WTC11 (cell line): ENCODE data around the gene KSR2. TPM values are rescaled to one million over a fixed set of nuclear protein-coding genes. Genes with fewer than 3 reads are reported as not detected.

ENCODE experiments used
- ATAC-seq: fragments of 200-7000 bp; cut with Tn5 transposase; 2 replicates; pipeline ENCODE4 v1.10.0; 2021; ENCODE audit warnings: mild to moderate bottlenecking, moderate library complexity
- CTCF ChIA-PET: fragments of 300-600 bp; sonication (Branson Sonifier 250); formaldehyde crosslinking; loops from one replicate; lab custom pipeline; 2021; ENCODE audit warnings: antibody characterized with exemption; lab: Charles Lee
- POLR2A ChIA-PET: fragments of 350-600 bp; sonication (Branson Sonifier 250); formaldehyde crosslinking; loops from one replicate; lab custom pipeline; 2021; ENCODE audit warnings: antibody characterized with exemption; lab: Charles Lee
- DNase-seq: peaks from one replicate; pipeline ENCODE4 v3.0.0; 2021; ENCODE audit warnings: low spot score
- H3K27ac Mint-ChIP-seq: 2 replicates; pipeline ENCODE4 v1.8.0; 2021; ENCODE audit warnings: mixed read lengths
- H3K27me3 Mint-ChIP-seq: 2 replicates; pipeline ENCODE4 v1.8.0; 2021; ENCODE audit warnings: low read depth, mild to moderate bottlenecking, moderate library complexity, mixed read lengths
- H3K36me3 Mint-ChIP-seq: 2 replicates; pipeline ENCODE4 v1.8.0; 2021; ENCODE audit warnings: mixed read lengths
- H3K4me1 Mint-ChIP-seq: 2 replicates; pipeline ENCODE4 v1.8.0; 2022; ENCODE audit warnings: mixed read lengths
- H3K4me3 Mint-ChIP-seq: 2 replicates; pipeline ENCODE4 v1.8.0; 2021; ENCODE audit warnings: mild to moderate bottlenecking, moderate library complexity, mixed read lengths
- H3K9me3 Mint-ChIP-seq: 2 replicates; pipeline ENCODE4 v1.8.0; 2021; ENCODE audit warnings: mixed read lengths
- CTCF ChIP-seq: fragments of 200-600 bp; IDR thresholded peaks from 2 replicates; pipeline ENCODE4 v1.8.0; 2022; ENCODE audit warnings: antibody characterized with exemption
- E2F1 ChIP-seq: sonication (generic); formaldehyde crosslinking; IDR thresholded peaks from 2 replicates; pipeline ENCODE4 v1.8.0; 2022; ENCODE audit warnings: mild to moderate bottlenecking, missing genetic modification reagents
- E2F5 ChIP-seq: sonication (generic); formaldehyde crosslinking; IDR thresholded peaks from 2 replicates; pipeline ENCODE4 v1.8.1; 2022; ENCODE audit warnings: mild to moderate bottlenecking, moderate library complexity, missing genetic modification reagents
- ETV6 ChIP-seq: sonication (generic); formaldehyde crosslinking; IDR thresholded peaks from 2 replicates; pipeline ENCODE4 v1.8.1; 2022; ENCODE audit warnings: mild to moderate bottlenecking, missing genetic modification reagents
- FOXP1 ChIP-seq: sonication (generic); formaldehyde crosslinking; IDR thresholded peaks from 2 replicates; pipeline ENCODE4 v1.8.0; 2022; ENCODE audit warnings: missing genetic modification reagents, mild to moderate bottlenecking, moderate library complexity, borderline replicate concordance
- GABPB1 ChIP-seq: sonication (generic); formaldehyde crosslinking; IDR thresholded peaks from 2 replicates; pipeline ENCODE4 v1.8.1; 2023; ENCODE audit warnings: mild to moderate bottlenecking, missing genetic modification reagents
- GRHL2 ChIP-seq: fragments of 250-450 bp; sonication (Bioruptor Pico); IDR thresholded peaks from 2 replicates; pipeline ENCODE4 v1.8.0; 2022; ENCODE audit warnings: mild to moderate bottlenecking, moderate library complexity; ENCODE audit not compliant: insufficient replicate concordance, severe bottlenecking
- GTF2I ChIP-seq: fragments of 250-450 bp; sonication (Bioruptor Pico); conservative IDR thresholded peaks from 2 replicates; pipeline ENCODE4 v1.4.0; 2021; ENCODE audit warnings: mild to moderate bottlenecking
- MYBL2 ChIP-seq: sonication (generic); formaldehyde crosslinking; IDR thresholded peaks from 2 replicates; pipeline ENCODE4 v1.8.1; 2023; ENCODE audit warnings: mild to moderate bottlenecking, moderate library complexity, missing genetic modification reagents
- NFATC4 ChIP-seq: fragments of 250-450 bp; sonication (Bioruptor Pico); IDR thresholded peaks from 2 replicates; pipeline ENCODE4 v1.9.0; 2021; ENCODE audit warnings: mild to moderate bottlenecking
- OVOL2 ChIP-seq: fragments of 250-450 bp; sonication (Bioruptor Pico); IDR thresholded peaks from 2 replicates; pipeline ENCODE4 v1.9.0; 2021; ENCODE audit warnings: mild to moderate bottlenecking, borderline replicate concordance
- PREB ChIP-seq: sonication (generic); formaldehyde crosslinking; IDR thresholded peaks from 2 replicates; pipeline ENCODE4 v1.8.1; 2022; ENCODE audit warnings: mild to moderate bottlenecking, missing genetic modification reagents, moderate library complexity, borderline replicate concordance
- SMAD3 ChIP-seq: sonication (generic); formaldehyde crosslinking; IDR thresholded peaks from 2 replicates; pipeline ENCODE4 v1.8.0; 2022; ENCODE audit warnings: missing genetic modification reagents, mild to moderate bottlenecking, borderline replicate concordance
- SMAD4 ChIP-seq: sonication (generic); formaldehyde crosslinking; IDR thresholded peaks from 2 replicates; pipeline ENCODE4 v1.8.0; 2022; ENCODE audit warnings: mild to moderate bottlenecking, missing genetic modification reagents
- TCF7 ChIP-seq: sonication (generic); formaldehyde crosslinking; IDR thresholded peaks from 2 replicates; pipeline ENCODE4 v1.8.0; 2022; ENCODE audit warnings: mild to moderate bottlenecking, low read depth, missing genetic modification reagents, moderate library complexity
- TEAD4 ChIP-seq: sonication (generic); formaldehyde crosslinking; IDR thresholded peaks from 2 replicates; pipeline ENCODE4 v1.8.0; 2022; ENCODE audit warnings: mild to moderate bottlenecking, missing genetic modification reagents
- ZBTB43 ChIP-seq: sonication (generic); formaldehyde crosslinking; IDR thresholded peaks from 2 replicates; pipeline ENCODE4 v1.8.1; 2023; ENCODE audit warnings: mild to moderate bottlenecking, missing genetic modification reagents
- ZNF232 ChIP-seq: sonication (generic); formaldehyde crosslinking; IDR thresholded peaks from 2 replicates; pipeline ENCODE4 v1.8.0; 2022; ENCODE audit warnings: mild to moderate bottlenecking, missing genetic modification reagents
- ZNF263 ChIP-seq: sonication (generic); formaldehyde crosslinking; IDR thresholded peaks from 2 replicates; pipeline ENCODE4 v1.8.1; 2022; ENCODE audit warnings: low read depth, mild to moderate bottlenecking, moderate library complexity, missing genetic modification reagents
- ZNF281 ChIP-seq: sonication (generic); formaldehyde crosslinking; IDR thresholded peaks from 2 replicates; pipeline ENCODE4 v1.8.0; 2023; ENCODE audit warnings: mild to moderate bottlenecking, missing genetic modification reagents
- ZNF396 ChIP-seq: fragments of 250-450 bp; sonication (Bioruptor Pico); IDR thresholded peaks from 2 replicates; pipeline ENCODE4 v1.8.0; 2021; ENCODE audit warnings: mild to moderate bottlenecking, moderate library complexity, borderline replicate concordance
- total RNA-seq: library from RNA; stranded (reverse); gene quantifications from 3 replicates; pipeline ENCODE4 v1.2.3, GENCODE V29; 2021

Gene KSR2
- total RNA-seq, 1 experiment from 2014 or later: 2.4 TPM

GRCh38 chr12:117832459-117833457 is 136.0 kb downstream of the KSR2 start (continued):
- TF ChIP-seq ETV6 (CRISPR knock-in tag) (no peak), NFATC4 (CRISPR knock-in tag) (no peak), TCF7 (no peak), SMAD3 (CRISPR knock-in tag) (no peak)

- TF ChIP-seq CTCF: no peak
- TF ChIP-seq FOXP1 (CRISPR knock-in tag): no peak
- TF ChIP-seq ZBTB43: no peak
- TF ChIP-seq GABPB1 (CRISPR knock-in tag): no peak
- no peak for TF ChIP-seq GRHL2 (CRISPR knock-in tag)
- TF ChIP-seq PREB (CRISPR knock-in tag): no peak
- TF ChIP-seq OVOL2: no peak
- no peak for TF ChIP-seq TEAD4 (CRISPR knock-in tag)
- no peak for TF ChIP-seq ZNF263 (CRISPR knock-in tag)
- no peak for TF ChIP-seq ZNF281 (CRISPR knock-in tag)
- peaks cover 6% of the 10 kb centered on the region for H3K4me1 Mint-ChIP-seq
- ChIA-PET POLR2A (no interaction called here), CTCF (interaction anchor here (0.6 to 1.7 kb wide), 3 partner anchors 19 to 737 kb away, joined by 3 to 5 read pairs (median 3); no protein-coding TSS in a partner anchor)
- H3K9me3 Mint-ChIP-seq: peaks cover 14% of the 10 kb centered on the region
- peaks cover 13% of the 10 kb centered on the region for H3K36me3 Mint-ChIP-seq
- no peaks in the 10 kb centered on the region; the same call in 1 of the 2 replicates for H3K27me3 Mint-ChIP-seq
- ATAC-seq (no peak), DNase-seq (no peak)
- no peak overlapping the region for H3K27ac Mint-ChIP-seq
- H3K4me3 Mint-ChIP-seq: no peak overlapping the region
Observed at GRCh38 chr12:117830471-117830870, 138.3 kb downstream of the KSR2 start.

GRCh38 chr12:117829108-117829507 is 139.7 kb downstream of the KSR2 start:
- peaks cover 14% of the 10 kb centered on the region for H3K9me3 Mint-ChIP-seq
- POLR2A ChIA-PET: no interaction called here
- CTCF ChIA-PET: interaction anchor here (1.0 kb wide), 1 partner anchor 8 kb away, joined by 4 read pairs; no protein-coding TSS in a partner anchor
- H3K4me3 Mint-ChIP-seq: no peak overlapping the region
- DNase-seq (no peak), ATAC-seq (no peak)
- H3K4me1 Mint-ChIP-seq: peaks cover 6% of the 10 kb centered on the region
- no peaks in the 10 kb centered on the region; the same call in 1 of the 2 replicates for H3K27me3 Mint-ChIP-seq
- H3K36me3 Mint-ChIP-seq: peaks cover 13% of the 10 kb centered on the region
- no peak overlapping the region for H3K27ac Mint-ChIP-seq
- no peak for TF ChIP-seq TEAD4 (CRISPR knock-in tag)
- TF ChIP-seq ZNF232 (CRISPR knock-in tag): no peak
- TF ChIP-seq ZNF396 (CRISPR knock-in tag): no peak
- no peak for TF ChIP-seq SMAD4 (CRISPR knock-in tag)
- no peak for TF ChIP-seq GTF2I (CRISPR knock-in tag)
- TF ChIP-seq E2F5 (CRISPR knock-in tag): no peak
- TF ChIP-seq MYBL2 (CRISPR knock-in tag): no peak
- TF ChIP-seq ZBTB43: no peak
- no peak for TF ChIP-seq E2F1 (CRISPR knock-in tag)
